Endodermal cell (in vitro differentiated cells): ENCODE measurements around the gene PCDHGB7. TPM values are rescaled to one million over a fixed set of nuclear protein-coding genes. Genes with fewer than 3 reads are reported as not detected.

Experiments used
- DNase-seq: peaks from one replicate; pipeline ENCODE4 v3.0.0-alpha.2; 2017
- H3K27ac ChIP-seq: 2 replicates; pipeline ENCODE4 v1.5.1; 2013; ENCODE audit warnings: mild to moderate bottlenecking, low read depth, low read length, moderate library complexity
- H3K27me3 ChIP-seq: 2 replicates; pipeline ENCODE4 v1.6.1; 2013; ENCODE audit warnings: mild to moderate bottlenecking, low read length, moderate library complexity; ENCODE audit not compliant: insufficient read depth, control insufficient read depth, poor library complexity, severe bottlenecking
- H3K36me3 ChIP-seq: 2 replicates; pipeline ENCODE4 v1.7.0; 2013; ENCODE audit warnings: mild to moderate bottlenecking, low read length, moderate library complexity; ENCODE audit not compliant: control insufficient read depth, insufficient read depth
- H3K4me1 ChIP-seq: one replicate; pipeline ENCODE4 v1.7.0; 2013; ENCODE audit warnings: low read length; ENCODE audit not compliant: control insufficient read depth, insufficient read depth
- H3K4me3 ChIP-seq: 2 replicates; pipeline ENCODE4 v1.5.1; 2013; ENCODE audit warnings: mild to moderate bottlenecking, low read length, moderate library complexity
- H3K9ac ChIP-seq: 2 replicates; pipeline ENCODE4 v1.6.1; 2013; ENCODE audit warnings: mild to moderate bottlenecking, low read length, moderate library complexity; ENCODE audit not compliant: poor library complexity, severe bottlenecking; ENCODE audit errors: extremely low read depth
- H3K9me3 ChIP-seq: 2 replicates; pipeline ENCODE4 v1.6.1; 2013; ENCODE audit warnings: mild to moderate bottlenecking, low read length, moderate library complexity; ENCODE audit not compliant: control insufficient read depth
- H3K27ac Mint-ChIP-seq: 2 replicates; pipeline ENCODE4 v1.8.0; 2020; ENCODE audit warnings: mixed read lengths
- H3K27me3 Mint-ChIP-seq: 2 replicates; pipeline ENCODE4 v1.8.0; 2021; ENCODE audit warnings: mild to moderate bottlenecking, mixed read lengths; ENCODE audit not compliant: insufficient read depth
- H3K36me3 Mint-ChIP-seq: 2 replicates; pipeline ENCODE4 v1.8.0; 2020; ENCODE audit warnings: low read depth, mixed read lengths
- H3K4me1 Mint-ChIP-seq: 2 replicates; pipeline ENCODE4 v1.8.0; 2020; ENCODE audit warnings: mixed read lengths
- H3K4me3 Mint-ChIP-seq: 2 replicates; pipeline ENCODE4 v1.8.0; 2020; ENCODE audit warnings: mild to moderate bottlenecking, moderate library complexity, mixed read lengths
- H3K9me3 Mint-ChIP-seq: 2 replicates; pipeline ENCODE4 v1.8.0; 2020; ENCODE audit warnings: mild to moderate bottlenecking, mixed read lengths
- CTCF ChIP-seq: fragments of 200-600 bp; sonication (generic); conservative IDR thresholded peaks from 2 replicates; pipeline ENCODE4 v1.5.0; 2021; ENCODE audit warnings: antibody characterized with exemption, mild to moderate bottlenecking
- WGBS, 2 experiments: methylation state at CpG; one replicate each; pipeline versions ENCODE4 v1.1.5 to v1.1.7; 2013; ENCODE audit warnings: missing lambda C conversion rate in 2 of 2, mixed read lengths in 1 of 2; ENCODE audit not compliant: insufficient coverage in 1 of 2, insufficient read length in 1 of 2; 5-methylcytosine and 5-hydroxymethylcytosine counted together
- total RNA-seq, 2 donors: library from RNA; stranded (reverse); fragmentation: NEBNext Ultra II Directional in 1 of 2; extraction: Animal tissue kit (Norgen Biotek cat#: 25700) in 1 of 2; gene quantifications; 2 replicates in 1 of 2; 3 replicates in 1 of 2; pipeline ENCODE4 v1.2.1, GENCODE V29; 2021

Gene PCDHGB7
- total RNA-seq, 2 donors from 2014 or later, result 15.3 to 19.3 TPM

DNA sequence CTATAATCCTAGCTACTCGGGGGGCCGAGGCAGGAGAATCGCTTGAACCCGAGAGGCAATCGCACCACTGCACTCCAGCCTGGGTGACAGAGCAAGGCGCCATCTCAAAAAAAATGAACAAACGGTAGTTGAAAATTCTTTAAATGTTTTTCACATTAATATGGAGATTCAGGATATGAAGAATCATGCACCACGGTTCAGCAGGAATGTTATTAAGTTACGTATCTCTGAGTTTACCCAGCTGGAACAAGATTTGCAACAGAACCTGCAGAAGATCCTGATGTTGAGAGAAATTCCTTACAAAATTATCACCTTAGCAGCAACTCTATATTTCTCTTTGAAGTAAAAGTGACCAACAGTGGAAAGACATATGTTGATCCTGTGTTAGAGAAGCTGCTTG lies 22.9 kb downstream of the PCDHGB7 start:
- WGBS, 2 experiments, result 90 to 91% methylated on average over 8 to 9 of the region's 9 CpGs
- Histone ChIP-seq H3K27ac (no peak overlapping the region), H3K36me3 (no peaks in the 10 kb centered on the region), H3K4me1 (no peaks in the 10 kb centered on the region), H3K4me3 (no peak overlapping the region), H3K9me3 (peaks cover 3% of the 10 kb centered on the region), H3K27me3 (no peaks in the 10 kb centered on the region), H3K9ac (no peak overlapping the region)
- Mint-ChIP-seq H3K27me3 (no peaks in the 10 kb centered on the region), H3K27ac (no peak overlapping the region), H3K4me1 (no peaks in the 10 kb centered on the region), H3K9me3 (peaks cover 3% of the 10 kb centered on the region), H3K36me3 (peaks cover 16% of the 10 kb centered on the region), H3K4me3 (no peak overlapping the region)
- DNase-seq, result no peak
- no peak for TF ChIP-seq CTCF

DNA sequence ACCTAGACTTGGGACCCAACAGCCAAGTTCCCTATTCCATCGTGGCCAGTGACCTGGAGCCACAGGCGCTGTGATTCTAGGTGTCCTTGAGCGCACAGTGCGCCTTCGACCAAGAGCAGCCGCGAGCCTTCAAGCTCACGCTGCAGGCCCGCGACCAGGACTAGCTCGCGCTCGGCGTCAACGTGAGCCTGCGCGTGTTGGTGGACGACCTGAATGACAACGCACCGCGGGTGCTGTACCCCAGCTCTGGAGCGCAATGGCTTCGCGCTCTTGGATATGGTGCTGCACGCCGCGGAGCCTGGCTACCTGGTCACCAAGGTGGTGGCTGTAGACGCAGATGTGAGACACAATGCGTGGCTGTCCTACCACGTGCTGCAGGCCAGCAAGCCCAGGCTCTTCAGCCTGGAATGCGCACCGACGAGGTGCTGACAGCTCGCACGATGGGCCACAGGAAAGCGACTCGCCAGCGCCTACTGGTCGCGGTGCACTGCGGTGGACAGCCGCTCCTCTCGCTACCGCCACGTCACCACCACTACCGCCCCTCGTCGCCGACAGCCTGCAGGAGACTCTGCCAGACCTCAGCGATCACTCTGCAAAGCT lies 24.2 kb downstream of the PCDHGB7 start:
- TF ChIP-seq CTCF, result no peak
- H3K36me3 ChIP-seq, result no peaks in the 10 kb centered on the region
- DNase-seq, result no peak
- Mint-ChIP-seq H3K27ac (no peak overlapping the region), H3K27me3 (no peaks in the 10 kb centered on the region), H3K9me3 (no peaks in the 10 kb centered on the region), H3K36me3 (peaks cover 17% of the 10 kb centered on the region), H3K4me1 (no peaks in the 10 kb centered on the region), H3K4me3 (no peak overlapping the region)
- no peaks in the 10 kb centered on the region for H3K27me3 ChIP-seq
- H3K9ac ChIP-seq, result no peak overlapping the region
- H3K4me3 ChIP-seq, result no peak overlapping the region
- no peak overlapping the region for H3K27ac ChIP-seq
- no peaks in the 10 kb centered on the region for H3K9me3 ChIP-seq
- no peaks in the 10 kb centered on the region for H3K4me1 ChIP-seq
- WGBS, 2 experiments, result 96 to 98% methylated on average over 50 of the region's 50 CpGs

GRCh38 chr5:141465351-141465750 lies 47.9 kb downstream of the PCDHGB7 start:
- Histone ChIP-seq H3K4me3 (no peak overlapping the region), H3K36me3 (no peaks in the 10 kb centered on the region), H3K27me3 (no peaks in the 10 kb centered on the region), H3K27ac (no peak overlapping the region), H3K9me3 (no peaks in the 10 kb centered on the region), H3K9ac (no peak overlapping the region), H3K4me1 (no peaks in the 10 kb centered on the region)
- Mint-ChIP-seq H3K4me1 (no peaks in the 10 kb centered on the region), H3K4me3 (no peak overlapping the region), H3K27me3 (no peaks in the 10 kb centered on the region), H3K36me3 (peaks cover 11% of the 10 kb centered on the region), H3K9me3 (no peaks in the 10 kb centered on the region), H3K27ac (no peak overlapping the region)
- WGBS, 2 experiments, result 93 to 98% methylated on average over 2 to 3 of the region's 3 CpGs
- no peak for DNase-seq
- TF ChIP-seq CTCF, result no peak

Other genes starting within 250 kb of the PCDHGB7 start
- under 1 TPM; 0.42 to 0.75 TPM for gene PCDHB7, start 245.0 kb upstream of the PCDHGB7 start, total RNA-seq
- 1 to 10 TPM in 1 of 2 donors, under 1 TPM in 1; 0.71 to 3.6 TPM for gene PCDHB8, start 239.9 kb upstream of the PCDHGB7 start, total RNA-seq
- gene PCDHB16, start 235.3 kb upstream of the PCDHGB7 start, total RNA-seq, result 10 to 100 TPM in 1 of 2 donors, 1 to 10 TPM in 1; 9.7 to 14.8 TPM
- gene PCDHB9, start 230.5 kb upstream of the PCDHGB7 start, total RNA-seq, result 1 to 10 TPM; 3.2 to 5.1 TPM
- 1 to 10 TPM; 2.9 to 3.5 TPM for gene PCDHB10, start 225.3 kb upstream of the PCDHGB7 start, total RNA-seq
- 1 to 10 TPM; 2.6 to 4.7 TPM for gene PCDHB11, start 218.1 kb upstream of the PCDHGB7 start, total RNA-seq
- 1 to 10 TPM; 1.6 to 5.0 TPM for gene PCDHB12, start 209.0 kb upstream of the PCDHGB7 start, total RNA-seq
- gene PCDHB13, start 203.8 kb upstream of the PCDHGB7 start, total RNA-seq, result 1 to 10 TPM; 1.8 to 3.3 TPM
- gene PCDHB14, start 194.3 kb upstream of the PCDHGB7 start, total RNA-seq, result 1 to 10 TPM; 2.6 to 2.8 TPM
- 1 to 10 TPM; 3.7 to 9.8 TPM for gene PCDHB15, start 172.3 kb upstream of the PCDHGB7 start, total RNA-seq
- under 1 TPM; 0.55 to 0.68 TPM for gene SLC25A2, start 113.6 kb upstream of the PCDHGB7 start, total RNA-seq
- 10 to 100 TPM; 85.4 to 99.0 TPM for gene TAF7, start 96.9 kb upstream of the PCDHGB7 start, total RNA-seq
- gene PCDHGA1, start 87.2 kb upstream of the PCDHGB7 start, total RNA-seq, result 1 to 10 TPM in 1 of 2 donors, under 1 TPM in 1; 0.38 to 2.2 TPM
- 1 to 10 TPM in 1 of 2 donors, under 1 TPM in 1; 0.09 to 2.0 TPM for gene PCDHGA2, start 78.9 kb upstream of the PCDHGB7 start, total RNA-seq
- gene PCDHGA3, start 73.8 kb upstream of the PCDHGB7 start, total RNA-seq, result 1 to 10 TPM in 1 of 2 donors, not detected in 1; 4.3 TPM
- gene PCDHGB1, start 67.6 kb upstream of the PCDHGB7 start, total RNA-seq, result 1 to 10 TPM; 1.4 to 6.6 TPM
- gene PCDHGA4, start 62.7 kb upstream of the PCDHGB7 start, total RNA-seq, result 1 to 10 TPM in 1 of 2 donors, under 1 TPM in 1; 0.86 to 5.0 TPM
- gene PCDHGB2, start 57.7 kb upstream of the PCDHGB7 start, total RNA-seq, result 1 to 10 TPM; 1.6 to 5.2 TPM
- gene PCDHGA5, start 53.5 kb upstream of the PCDHGB7 start, total RNA-seq, result 1 to 10 TPM in 1 of 2 donors, under 1 TPM in 1; 0.51 to 3.0 TPM
- 1 to 10 TPM in 1 of 2 donors, under 1 TPM in 1; 0.40 to 4.6 TPM for gene PCDHGB3, start 47.4 kb upstream of the PCDHGB7 start, total RNA-seq
- 1 to 10 TPM in 1 of 2 donors, under 1 TPM in 1; 0.55 to 3.8 TPM for gene PCDHGA6, start 43.8 kb upstream of the PCDHGB7 start, total RNA-seq
- 1 to 10 TPM in 1 of 2 donors, under 1 TPM in 1; 0.40 to 1.9 TPM for gene PCDHGA7, start 34.9 kb upstream of the PCDHGB7 start, total RNA-seq
- gene PCDHGB4, start 30.0 kb upstream of the PCDHGB7 start, total RNA-seq, result 10 to 100 TPM; 10.7 to 13.9 TPM
- 1 to 10 TPM; 1.1 to 3.0 TPM for gene PCDHGA8, start 25.0 kb upstream of the PCDHGB7 start, total RNA-seq
- gene PCDHGB5, start 19.7 kb upstream of the PCDHGB7 start, total RNA-seq, result 10 to 100 TPM in 1 of 2 donors, 1 to 10 TPM in 1; 1.3 to 17.3 TPM
- gene PCDHGA9, start 14.9 kb upstream of the PCDHGB7 start, total RNA-seq, result 1 to 10 TPM in 1 of 2 donors, under 1 TPM in 1; 0.89 to 7.3 TPM
- gene PCDHGB6, start 9.7 kb upstream of the PCDHGB7 start, total RNA-seq, result 10 to 100 TPM in 1 of 2 donors, 1 to 10 TPM in 1; 8.3 to 10.8 TPM
- 10 to 100 TPM in 1 of 2 donors, 1 to 10 TPM in 1; 3.2 to 20.7 TPM for gene PCDHGA10, start 4.7 kb upstream of the PCDHGB7 start, total RNA-seq
- gene PCDHGA11, start 3.4 kb downstream of the PCDHGB7 start, total RNA-seq, result 10 to 100 TPM in 1 of 2 donors, 1 to 10 TPM in 1; 8.5 to 10.6 TPM
- gene PCDHGA12, start 12.8 kb downstream of the PCDHGB7 start, total RNA-seq, result 1 to 10 TPM; 1.4 to 4.1 TPM
- 10 to 100 TPM; 13.9 to 27.6 TPM for gene PCDHGC3, start 58.3 kb downstream of the PCDHGB7 start, total RNA-seq
- gene PCDHGC4, start 67.4 kb downstream of the PCDHGB7 start, total RNA-seq, result 1 to 10 TPM; 2.6 to 3.0 TPM
- gene PCDHGC5, start 71.4 kb downstream of the PCDHGB7 start, total RNA-seq, result 1 to 10 TPM in 1 of 2 donors, under 1 TPM in 1; 0.71 to 1.8 TPM
- gene DIAPH1, start 201.3 kb downstream of the PCDHGB7 start, total RNA-seq, result 100 to 1,000 TPM; 104 to 106 TPM
- gene HDAC3, start 219.2 kb downstream of the PCDHGB7 start, total RNA-seq, result 10 to 100 TPM; 73.3 to 78.9 TPM
- 1 to 10 TPM; 3.1 to 6.2 TPM for gene RELL2, start 219.3 kb downstream of the PCDHGB7 start, total RNA-seq
- gene FCHSD1, start 233.7 kb downstream of the PCDHGB7 start, total RNA-seq, result 10 to 100 TPM; 34.8 to 41.7 TPM